GM21390 (cell line): Measurements from ENCODE around the gene ARHGEF38.
A peak's percentile ranks its signal among the peaks of the same experiment; 100 is the strongest.

Experiments used
- ATAC-seq: cut with Tn5 transposase; IDR thresholded peaks from one replicate; pipeline ENCODE4 v1.9.1; 2021; ENCODE audit not compliant: unreplicated experiment

Gene ARHGEF38

DNA sequence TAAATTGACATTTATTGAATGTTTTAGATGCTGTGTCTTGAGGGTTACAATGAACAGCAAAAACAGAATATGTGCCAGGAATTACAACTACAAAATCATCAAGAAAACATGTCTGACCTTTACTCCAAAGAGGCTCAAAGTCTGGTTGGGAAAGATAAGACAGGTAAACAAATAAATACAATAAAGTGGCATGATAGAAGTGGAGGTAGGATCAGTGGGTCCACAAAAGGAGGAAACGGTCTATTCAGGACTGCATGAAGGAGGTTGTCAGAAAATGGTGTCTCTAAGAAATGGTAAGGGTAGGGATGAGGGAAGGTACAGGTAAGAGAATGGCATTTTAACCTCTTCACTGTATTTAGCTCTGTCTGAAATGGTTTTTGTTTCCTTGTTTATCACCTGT lies 3.8 kb downstream of the ARHGEF38 start:
- no peak for ATAC-seq

DNA sequence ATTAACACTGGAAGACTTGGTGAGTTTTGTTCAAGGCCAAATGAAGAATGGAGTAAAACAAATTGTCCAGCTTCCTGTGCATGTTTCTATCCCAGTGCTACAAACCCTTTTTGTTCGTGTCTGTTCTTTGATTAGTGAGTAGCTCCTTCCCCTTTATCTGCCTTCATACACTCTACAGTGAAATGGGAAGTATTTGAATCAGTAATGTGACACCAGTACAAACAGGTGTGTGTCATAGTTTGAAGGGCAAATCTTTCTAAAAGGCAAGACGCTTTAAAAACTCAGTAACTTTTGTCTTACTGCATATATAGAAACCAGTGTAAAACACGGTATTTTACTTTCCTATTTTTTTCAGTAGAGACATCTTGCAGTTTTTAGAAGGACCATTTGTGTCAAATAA lies 5.9 kb downstream of the ARHGEF38 start:
- no peak for ATAC-seq

DNA sequence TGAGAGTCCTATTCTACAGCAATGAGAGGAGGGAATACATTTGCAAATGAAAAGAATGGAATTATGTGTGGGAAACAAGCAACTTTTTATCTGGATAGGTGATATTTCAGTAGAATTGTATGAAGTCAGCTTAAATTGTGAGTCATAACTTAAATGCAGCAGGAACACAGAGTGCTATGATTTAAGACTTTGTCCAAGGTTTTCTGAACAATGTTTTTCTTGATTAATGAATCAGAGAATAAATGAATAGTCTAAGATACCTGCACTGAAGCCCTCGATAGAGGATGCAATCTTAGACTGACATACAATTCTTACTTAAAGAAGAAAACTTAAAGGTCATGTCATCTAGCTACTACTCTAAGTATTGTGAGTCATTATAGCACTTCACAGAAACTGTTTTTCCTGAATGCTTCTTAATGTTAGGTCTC lies 8.0 kb downstream of the ARHGEF38 start:
- no peak for ATAC-seq

DNA sequence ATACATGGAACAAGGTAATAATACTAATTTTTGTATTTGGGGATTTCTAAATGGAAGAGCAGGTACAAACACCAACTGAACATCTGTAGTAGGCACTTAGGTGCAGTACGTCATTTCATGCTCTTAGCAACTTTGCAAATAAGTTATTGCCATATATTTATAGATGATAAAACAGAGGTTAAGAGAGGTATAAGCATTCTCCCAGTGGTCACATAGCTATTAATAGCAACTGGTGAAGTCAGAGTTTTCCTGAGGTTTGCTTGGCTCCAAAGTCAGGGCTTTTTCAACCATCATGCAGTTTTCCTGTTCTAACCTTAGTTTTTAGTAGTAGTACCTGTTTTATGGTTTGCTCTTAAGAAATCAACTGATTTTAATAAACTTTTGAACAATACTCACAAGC lies 10.9 kb downstream of the ARHGEF38 start:
- ATAC-seq, result no peak

DNA sequence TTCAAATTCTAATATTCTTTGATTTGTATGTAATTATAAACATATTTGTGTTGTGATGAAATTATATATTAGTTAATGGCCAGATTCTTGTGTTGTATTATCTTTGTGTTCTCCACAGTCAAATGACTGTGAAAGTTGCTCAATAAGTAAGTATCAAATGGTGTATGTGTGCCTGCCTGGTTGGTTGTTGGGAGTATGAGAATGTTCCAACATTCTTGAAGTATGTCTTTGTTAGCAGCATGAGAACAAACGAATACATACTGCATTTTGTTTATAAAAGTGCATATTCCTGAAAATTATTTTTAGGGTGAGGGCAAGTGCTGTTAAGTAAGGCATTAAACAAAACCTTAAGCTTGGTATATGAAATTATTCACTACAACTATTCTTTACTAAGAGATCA lies 16.2 kb downstream of the ARHGEF38 start:
- ATAC-seq, result no peak

DNA sequence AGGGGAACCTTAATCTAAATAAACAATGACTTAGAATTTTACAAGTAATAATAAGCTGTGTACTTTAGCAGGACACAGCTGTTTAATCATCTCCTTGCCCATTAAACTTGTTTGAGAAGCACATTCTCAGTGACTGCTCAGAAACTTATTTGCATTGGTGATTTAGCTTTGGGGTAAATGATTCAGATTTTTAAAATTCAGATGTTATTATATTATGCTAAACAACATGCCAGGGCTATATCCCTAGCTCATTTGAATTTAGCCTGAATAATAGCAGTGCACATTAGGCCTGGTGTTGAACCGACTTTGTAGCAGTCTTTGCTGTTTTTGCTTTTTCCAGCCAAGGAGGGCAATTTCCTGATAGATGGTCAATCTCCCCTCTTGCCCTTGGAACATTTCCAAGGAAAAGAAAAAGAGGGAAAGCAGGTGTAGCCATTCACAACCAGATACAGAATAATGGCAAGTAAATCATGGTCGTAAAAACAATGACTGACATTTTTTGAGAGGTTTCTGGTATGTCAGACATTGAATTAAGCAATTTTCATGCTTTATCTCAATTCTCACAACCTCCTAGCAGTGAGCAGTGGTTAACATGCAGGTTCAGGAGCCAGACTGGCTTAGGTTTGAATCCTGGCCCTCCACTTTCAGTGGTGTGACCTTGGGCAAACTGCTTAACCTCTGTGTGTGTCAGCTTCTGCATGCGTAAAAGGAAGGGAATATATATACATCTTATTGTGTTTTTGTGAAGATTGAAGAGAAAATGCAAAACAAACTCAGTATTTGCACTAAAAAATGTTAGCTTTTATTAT lies 16.8 kb downstream of the ARHGEF38 start:
- no peak for ATAC-seq

DNA sequence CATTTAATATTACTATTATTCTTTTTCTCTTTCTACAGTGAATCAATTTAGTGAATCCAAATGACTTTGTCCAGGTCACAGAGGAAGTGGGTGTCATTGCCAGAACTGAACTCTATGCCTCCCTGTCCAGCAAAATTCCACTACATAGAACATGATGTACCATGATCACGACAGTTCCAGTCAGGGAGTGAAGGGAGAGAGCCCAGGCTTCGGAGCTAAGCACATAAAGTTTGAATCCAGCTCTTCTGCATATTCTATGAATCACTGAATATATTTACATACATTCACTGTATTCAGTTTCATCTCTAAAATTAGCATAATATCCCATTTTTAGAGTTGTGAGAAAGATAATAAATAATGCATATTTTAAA lies 17.4 kb downstream of the ARHGEF38 start:
- no peak for ATAC-seq

DNA sequence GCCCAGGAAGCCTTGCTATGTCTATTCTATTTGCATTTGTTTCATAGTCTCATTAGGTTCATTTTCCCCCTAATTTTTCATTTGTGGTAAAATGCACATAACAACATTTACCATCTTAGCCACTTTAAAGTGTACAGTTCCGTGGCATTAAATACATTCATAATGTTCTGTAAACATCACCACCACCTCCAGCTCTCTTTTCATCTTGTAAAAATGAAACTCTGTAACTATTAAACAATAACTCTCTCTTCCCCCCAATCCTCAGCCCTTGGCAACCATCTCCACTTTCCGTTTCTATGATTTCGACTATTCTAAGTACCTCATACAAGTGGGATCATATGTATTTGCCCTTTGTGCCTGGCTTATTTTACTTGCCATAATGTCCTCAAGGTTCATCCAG lies 19.9 kb downstream of the ARHGEF38 start:
- no peak for ATAC-seq

DNA sequence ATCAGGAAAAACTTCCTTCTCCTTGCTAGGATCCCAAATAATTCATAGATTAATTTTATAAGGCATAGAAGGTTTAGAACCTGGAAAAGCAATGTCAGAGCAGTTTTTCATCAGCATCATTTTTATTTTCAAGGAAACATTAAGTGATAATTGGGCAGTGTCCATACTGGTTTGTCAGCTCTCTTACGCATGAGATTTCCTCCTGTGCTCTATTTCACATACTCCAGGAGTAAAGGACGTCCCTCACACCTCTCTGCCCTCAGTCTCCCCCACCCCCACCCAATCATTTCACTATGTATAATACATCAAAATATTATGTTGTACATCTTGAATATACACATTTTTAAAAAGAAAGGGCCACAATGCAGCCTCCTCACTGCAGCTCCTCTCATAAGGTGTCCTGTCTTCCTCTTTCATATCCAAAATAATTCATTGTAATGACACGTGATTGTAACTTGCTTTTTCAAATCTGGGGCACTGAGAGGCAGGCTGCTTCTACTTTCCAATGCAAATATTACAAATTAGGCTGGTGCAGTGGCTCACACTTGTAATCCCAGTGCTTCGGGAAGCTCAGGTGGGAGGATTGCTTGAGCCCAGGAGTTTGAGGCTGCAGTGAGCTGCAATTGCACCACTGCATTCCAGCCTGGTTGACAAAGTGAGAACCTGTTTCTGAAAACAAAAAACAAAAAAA lies 34.4 kb downstream of the ARHGEF38 start:
- ATAC-seq, result no peak

DNA sequence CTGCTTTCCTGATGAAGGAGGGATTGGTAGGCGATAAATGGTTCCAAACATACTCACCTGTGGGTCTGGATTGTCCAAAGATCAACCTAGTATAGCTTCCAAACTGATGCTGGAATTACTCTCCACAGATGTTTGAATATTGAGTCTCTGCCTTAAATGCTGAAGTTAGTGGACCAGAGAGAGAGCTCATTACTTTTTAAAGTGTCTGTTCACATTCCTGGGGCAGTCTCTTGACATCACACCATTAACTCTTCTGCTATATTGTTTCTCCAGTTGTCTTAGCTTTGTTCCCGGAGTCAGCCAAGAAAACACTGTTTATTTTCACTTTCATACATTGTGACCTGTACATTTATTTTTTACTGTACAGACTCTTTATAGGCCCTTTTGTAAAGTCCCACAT lies 35.4 kb downstream of the ARHGEF38 start:
- no peak for ATAC-seq

DNA sequence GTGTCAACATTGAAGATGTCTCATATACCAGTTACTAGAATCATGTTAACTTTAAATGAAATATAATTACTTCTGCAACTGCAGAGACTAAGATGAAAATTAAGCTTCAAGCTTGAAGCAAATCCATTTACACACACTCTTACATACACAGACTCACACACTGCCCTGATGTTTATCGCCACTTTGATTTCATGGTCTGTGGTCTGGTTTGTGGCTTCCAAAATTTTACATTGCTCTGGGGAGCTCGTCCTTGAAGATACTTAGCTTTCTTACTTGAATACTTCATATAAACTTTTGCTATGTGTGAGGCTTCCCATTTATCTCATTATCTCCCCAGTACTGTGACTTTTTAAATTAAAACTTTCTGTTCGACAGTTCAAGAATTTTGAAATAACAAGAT lies 35.8 kb downstream of the ARHGEF38 start:
- no peak for ATAC-seq

DNA sequence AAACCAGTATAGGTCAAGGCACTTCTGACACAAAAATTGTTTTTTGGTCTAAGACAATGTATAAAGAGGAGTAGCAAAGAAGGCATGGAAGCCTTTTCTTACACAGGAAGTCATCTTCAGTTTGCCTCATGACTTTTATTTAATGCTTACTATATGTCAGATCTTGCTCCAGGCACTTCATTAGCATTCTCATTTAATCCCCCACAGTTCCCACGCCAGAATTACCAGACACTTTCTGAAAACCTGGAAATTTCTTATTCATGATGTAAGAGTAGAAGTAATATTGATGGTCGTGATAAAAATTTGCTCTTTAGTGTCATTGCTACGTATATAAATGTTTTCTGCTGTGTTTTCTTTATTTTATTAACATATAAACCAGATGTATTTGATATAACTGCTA lies 39.2 kb downstream of the ARHGEF38 start:
- ATAC-seq, result no peak

DNA sequence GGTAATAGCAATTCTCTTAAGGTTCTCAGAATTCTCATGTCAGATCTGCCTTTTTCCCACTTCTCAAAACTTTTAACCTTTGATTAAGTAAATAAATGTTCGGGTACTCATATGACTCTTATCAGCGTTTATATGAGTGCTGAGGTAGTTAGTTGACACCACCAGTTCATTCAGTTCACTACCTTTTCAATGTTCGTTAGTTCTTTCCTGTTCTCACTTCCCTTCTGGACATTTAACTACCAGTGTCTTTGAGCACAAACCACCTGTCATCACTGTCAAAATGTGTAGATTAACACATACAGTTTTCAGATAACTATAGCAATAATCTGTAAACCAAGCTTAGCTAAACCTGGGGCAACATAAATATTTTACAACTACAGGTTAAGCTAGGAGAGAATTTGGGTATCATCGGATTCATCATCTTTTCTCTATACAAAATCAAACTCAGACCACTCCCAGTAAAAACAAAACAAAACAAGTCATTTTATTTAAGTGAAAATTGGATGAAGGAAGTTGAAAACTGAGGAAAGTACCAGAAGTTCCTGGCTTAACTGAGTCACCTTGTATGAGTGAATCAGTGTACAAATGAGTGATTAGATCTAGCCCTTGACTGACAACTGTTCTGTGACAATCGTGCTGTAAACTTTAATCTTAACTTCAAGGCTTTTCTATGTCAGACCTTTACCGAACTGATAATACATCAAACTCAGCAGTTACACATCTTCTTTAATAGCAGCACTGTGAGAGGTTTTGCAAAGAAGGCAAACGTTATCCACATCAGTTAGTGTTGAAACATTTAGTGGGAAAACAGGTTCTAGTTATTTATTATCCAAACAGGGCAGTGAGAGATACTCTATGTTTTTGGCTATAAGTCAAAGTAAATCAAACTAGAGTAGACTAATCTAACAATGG lies 41.9 kb downstream of the ARHGEF38 start:
- peak; percentile 91 for ATAC-seq

DNA sequence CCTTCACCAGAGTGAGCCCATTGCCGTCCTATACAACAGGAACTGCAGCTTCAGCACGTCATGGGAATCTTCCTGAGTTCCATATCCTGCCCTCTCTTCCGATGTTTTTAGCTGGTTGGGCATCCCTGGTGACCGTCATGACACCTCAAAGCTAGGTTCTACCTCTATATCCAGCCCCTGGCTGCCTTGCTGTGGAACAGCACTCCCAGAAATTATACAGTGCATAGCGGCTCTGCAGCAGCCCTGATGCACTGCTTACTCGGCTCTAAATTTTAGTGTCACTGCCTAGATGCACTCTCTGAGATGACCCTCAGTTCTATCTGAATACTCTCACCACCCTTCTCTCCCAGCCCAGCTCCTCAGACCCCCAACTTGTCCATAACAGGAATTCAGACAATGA lies 44.3 kb downstream of the ARHGEF38 start:
- ATAC-seq, result no peak

DNA sequence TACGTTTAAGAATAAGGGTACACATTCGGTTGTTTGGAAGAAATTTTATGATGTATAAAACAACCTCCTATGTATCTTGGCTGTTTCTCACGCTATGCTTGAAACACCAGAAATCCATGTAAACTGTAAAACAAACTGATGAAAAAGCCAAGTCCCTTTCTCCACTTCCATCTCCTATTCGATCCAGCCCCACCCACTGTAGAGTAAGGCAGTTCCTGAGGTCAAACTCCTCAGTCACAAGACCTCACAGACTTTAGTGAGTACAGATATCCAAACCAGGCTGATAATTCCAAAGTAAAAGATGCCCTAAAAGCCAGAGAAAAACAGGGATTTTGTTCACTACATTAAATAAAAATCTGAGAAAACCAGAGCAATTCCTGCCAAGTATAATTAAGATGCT lies 45.6 kb downstream of the ARHGEF38 start:
- no peak for ATAC-seq

DNA sequence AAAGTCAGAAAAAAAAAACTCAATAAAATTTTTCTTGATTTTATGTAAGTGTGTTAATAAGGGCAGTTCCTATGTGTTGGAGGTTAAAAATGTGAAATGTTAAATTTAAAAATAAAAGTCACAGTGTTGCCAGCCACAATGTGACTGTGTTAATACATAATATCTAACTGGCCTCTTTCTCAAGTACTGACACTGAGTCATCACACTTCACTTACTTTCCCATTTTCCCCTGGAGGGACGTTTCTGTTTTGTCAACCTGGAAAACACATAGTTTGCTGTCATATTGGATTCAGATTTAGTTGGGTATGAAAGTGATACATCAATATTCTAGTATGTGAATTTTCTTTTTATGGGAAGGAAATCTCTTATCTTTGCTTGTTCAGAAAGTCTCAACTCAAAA lies 46.4 kb downstream of the ARHGEF38 start:
- no peak for ATAC-seq

DNA sequence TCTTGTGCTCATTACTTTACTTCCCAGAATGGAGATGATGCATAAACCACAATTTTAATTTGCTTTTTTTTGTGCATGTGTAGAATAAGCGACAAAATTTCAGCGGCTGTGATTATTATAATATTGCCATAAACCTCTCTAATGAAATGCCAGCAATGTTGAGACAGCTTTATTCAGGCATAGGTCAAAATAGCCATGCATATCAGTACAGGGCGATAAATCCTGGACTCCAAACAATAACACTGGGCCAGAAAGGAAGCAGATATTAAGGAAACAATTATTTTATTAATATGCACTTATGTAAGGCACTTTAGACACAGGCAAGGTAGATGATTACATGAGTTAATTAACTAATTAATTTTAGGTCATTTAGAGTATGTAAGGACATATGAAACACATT lies 47.1 kb downstream of the ARHGEF38 start:
- no peak for ATAC-seq

DNA sequence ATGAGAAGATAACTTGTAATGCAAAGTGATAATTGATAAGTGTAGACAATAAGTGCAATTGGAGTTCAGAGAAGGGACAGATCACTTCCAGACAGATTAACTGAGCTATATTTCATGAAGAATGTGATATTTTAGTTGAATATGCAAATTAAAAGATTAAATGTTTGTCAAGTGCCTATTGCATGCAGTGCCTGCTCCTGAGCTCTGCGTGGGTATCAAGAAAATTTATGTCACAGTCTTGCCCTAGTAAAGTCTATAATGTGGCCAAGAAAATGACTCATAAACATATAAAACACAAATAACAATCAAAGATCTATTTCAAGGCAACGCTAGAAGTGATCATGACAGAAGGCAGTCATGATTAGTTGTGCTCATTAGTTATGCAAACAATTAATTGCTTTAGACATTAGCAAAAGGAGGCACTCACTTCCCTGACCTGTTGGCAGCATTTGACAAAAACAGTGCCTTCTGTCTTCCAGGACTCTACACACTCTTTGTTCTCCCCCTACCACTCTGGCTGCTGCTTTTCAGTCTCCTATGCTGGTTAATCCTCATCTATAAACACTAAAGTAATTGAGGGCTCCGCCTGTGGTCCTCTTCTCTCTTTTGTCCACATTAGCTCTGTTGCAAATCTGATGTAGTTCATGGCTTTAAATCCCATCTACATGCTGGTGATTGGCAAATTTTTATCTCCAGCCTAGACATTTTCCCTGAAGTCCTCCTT lies 47.7 kb downstream of the ARHGEF38 start:
- ATAC-seq, result no peak

DNA sequence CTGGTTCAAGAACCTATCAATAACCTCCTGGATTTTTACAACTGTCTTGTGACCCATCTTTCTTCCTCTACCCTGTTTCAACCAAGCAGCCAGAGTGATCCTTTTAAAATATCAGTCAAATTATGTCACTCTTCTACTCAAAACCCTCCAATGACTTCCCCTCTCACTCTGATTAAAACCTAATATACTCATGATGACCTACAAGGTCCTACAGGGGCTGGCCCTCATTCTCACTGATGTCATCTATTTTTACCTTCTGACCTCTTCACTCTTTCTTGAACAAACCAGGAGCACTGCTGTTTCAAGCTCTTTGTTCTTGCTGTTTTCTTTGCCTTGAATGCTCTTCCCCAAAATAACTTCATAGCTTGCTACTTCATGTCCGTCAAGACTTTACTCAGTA lies 48.5 kb downstream of the ARHGEF38 start:
- no peak for ATAC-seq

DNA sequence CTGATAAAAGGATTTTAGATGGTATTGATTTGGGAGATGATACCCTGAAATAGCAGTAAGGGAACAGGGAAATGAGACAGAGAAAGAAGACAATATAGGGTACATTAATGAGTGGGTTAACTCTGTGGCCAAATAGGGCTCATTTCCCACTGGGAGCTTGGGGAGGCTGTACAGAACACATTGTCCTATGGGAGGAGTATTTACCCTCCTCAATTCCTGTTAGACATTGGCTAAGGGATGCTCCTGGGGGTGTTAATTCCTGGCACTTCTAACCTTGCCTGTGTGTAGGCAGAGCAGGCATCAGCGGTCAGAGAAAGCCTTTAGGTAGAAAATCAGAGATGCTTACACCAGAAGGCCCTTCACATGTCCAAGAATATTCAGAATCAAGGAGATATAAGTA lies 49.0 kb downstream of the ARHGEF38 start:
- no peak for ATAC-seq

DNA sequence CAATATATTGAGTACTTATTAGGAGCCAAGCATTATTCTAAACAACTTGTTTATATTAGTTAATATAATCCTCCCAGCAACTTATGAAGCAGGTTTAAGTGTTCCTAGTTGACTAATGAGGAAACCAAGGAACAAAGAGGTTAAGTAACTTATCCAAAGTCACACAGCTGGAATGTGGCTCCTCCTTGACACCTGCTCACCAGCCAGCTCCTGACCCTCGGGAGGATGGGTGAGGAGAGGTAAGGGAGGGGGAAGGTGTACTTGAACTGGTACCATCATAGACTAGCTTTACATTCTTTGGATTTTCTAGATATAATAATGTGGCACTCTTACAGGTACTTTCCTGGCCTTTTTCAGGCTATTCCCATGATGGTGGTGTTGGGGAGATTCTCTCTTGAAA lies 50.7 kb downstream of the ARHGEF38 start:
- no peak for ATAC-seq
